Activated CD8-positive, alpha-beta memory T cell treated with anti-CD3 and anti-CD28 coated beads for 1 hour (primary cell): Measurements from ENCODE around the gene LEFTY1.

Source experiments
- DNase-seq, 2 donors: peaks; one replicate each; pipeline ENCODE4 v3.0.0-alpha.2; 2020; ENCODE audit warnings: low read depth in 1 of 2; ENCODE audit errors: extremely low read depth in 1 of 2

Gene LEFTY1

GRCh38 chr1:225874431-225874830 is 14.5 kb downstream of the LEFTY1 start:
- DNase-seq: no peak

- DNase-seq: no peak
Observed at GRCh38 chr1:225873281-225873850, 15.6 kb downstream of the LEFTY1 start.

GRCh38 chr1:225872075-225872430 is 16.9 kb downstream of the LEFTY1 start:
- no peak for DNase-seq

GRCh38 chr1:225871359-225872074 is 17.4 kb downstream of the LEFTY1 start:
- no peak for DNase-seq

- DNase-seq: no peak
Observed at GRCh38 chr1:225870911-225871310, 18.0 kb downstream of the LEFTY1 start.

GRCh38 chr1:225868631-225869330 is 20.2 kb downstream of the LEFTY1 start:
- DNase-seq: no peak

GRCh38 chr1:225866981-225867380 is 22.0 kb downstream of the LEFTY1 start:
- no peak for DNase-seq

- DNase-seq: peak; percentile 43 to 52
Observed at GRCh38 chr1:225866061-225866837, 22.7 kb downstream of the LEFTY1 start.

- no peak for DNase-seq
Observed at GRCh38 chr1:225865514-225865913, 23.4 kb downstream of the LEFTY1 start.

GRCh38 chr1:225863167-225863566 is 25.8 kb downstream of the LEFTY1 start:
- no peak for DNase-seq

- no peak for DNase-seq
Observed at GRCh38 chr1:225862581-225862950, 26.4 kb downstream of the LEFTY1 start.

- no peak for DNase-seq
Observed at GRCh38 chr1:225861834-225862580, 26.9 kb downstream of the LEFTY1 start.

- DNase-seq: no peak
Observed at GRCh38 chr1:225860876-225861441, 28.0 kb downstream of the LEFTY1 start.

GRCh38 chr1:225860107-225860506 is 28.8 kb downstream of the LEFTY1 start:
- no peak for DNase-seq

GRCh38 chr1:225859151-225859550 is 29.8 kb downstream of the LEFTY1 start:
- no peak for DNase-seq

- DNase-seq: no peak
Observed at GRCh38 chr1:225857256-225857655, 31.7 kb downstream of the LEFTY1 start.

- DNase-seq: no peak
Observed at GRCh38 chr1:225855503-225856300, 33.2 kb downstream of the LEFTY1 start.

- no peak for DNase-seq
Observed at GRCh38 chr1:225853441-225853840, 35.5 kb downstream of the LEFTY1 start.

GRCh38 chr1:225852413-225853124 is 36.4 kb downstream of the LEFTY1 start:
- DNase-seq: no peak
